Smooth muscle cell (in vitro differentiated cells): ENCODE results near the gene FDX1. TPM values are rescaled to one million over a fixed set of nuclear protein-coding genes. Genes with fewer than 3 reads are reported as not detected.

Experiments
- DNase-seq: peaks from one replicate; lab custom pipeline; 2025; ENCODE audit not compliant: unreplicated experiment; lab: John Stamatoyannopoulos, UW
- H2AFZ ChIP-seq: fragments of 200-600 bp; sonication (generic); 2 replicates; pipeline ENCODE4 v1.6.0; 2016; ENCODE audit warnings: antibody characterized with exemption, low read depth, mild to moderate bottlenecking
- H3F3A ChIP-seq: fragments of 200-600 bp; sonication (generic); 2 replicates; pipeline ENCODE4 v1.6.0; 2017; ENCODE audit warnings: antibody characterized with exemption, low read depth
- H3K27ac ChIP-seq: fragments of 200-600 bp; sonication (generic); 2 replicates; pipeline ENCODE4 v1.5.1; 2016; ENCODE audit warnings: low read depth, mild to moderate bottlenecking
- H3K27me3 ChIP-seq: fragments of 200-600 bp; sonication (generic); 2 replicates; pipeline ENCODE4 v1.6.1; 2016; ENCODE audit warnings: low read depth, mild to moderate bottlenecking
- H3K36me3 ChIP-seq: fragments of 200-600 bp; sonication (generic); 2 replicates; pipeline ENCODE4 v1.5.1; 2016; ENCODE audit warnings: low read depth
- H3K4me1 ChIP-seq: fragments of 200-600 bp; sonication (generic); 2 replicates; pipeline ENCODE4 v1.5.1; 2016; ENCODE audit warnings: low read depth
- H3K4me2 ChIP-seq: fragments of 200-600 bp; sonication (generic); 2 replicates; pipeline ENCODE4 v1.6.0; 2016; ENCODE audit warnings: mild to moderate bottlenecking
- H3K4me3 ChIP-seq: fragments of 200-600 bp; sonication (generic); 2 replicates; pipeline ENCODE4 v1.5.1; 2016; ENCODE audit warnings: mild to moderate bottlenecking
- H3K79me2 ChIP-seq: fragments of 200-600 bp; sonication (generic); 2 replicates; pipeline ENCODE4 v1.6.0; 2016; ENCODE audit warnings: low read depth, mild to moderate bottlenecking
- H3K9ac ChIP-seq: fragments of 200-600 bp; sonication (generic); 2 replicates; pipeline ENCODE4 v1.6.0; 2016; ENCODE audit warnings: low read depth
- H3K9me3 ChIP-seq: fragments of 200-600 bp; sonication (generic); replicated peaks from 2 replicates; pipeline ENCODE4 v1.5.1; 2016; ENCODE audit warnings: low read depth
- H4K20me1 ChIP-seq: fragments of 200-600 bp; sonication (generic); 2 replicates; pipeline ENCODE4 v1.6.0; 2016; ENCODE audit warnings: low read depth
- WGBS: methylation state at CpG from one replicate; pipeline ENCODE4 v1.1.7; 2016; ENCODE audit warnings: low lambda C conversion rate; 5-methylcytosine and 5-hydroxymethylcytosine counted together
- polyA plus RNA-seq: library from polyadenylated mRNA; unstranded; fragments of >200 nt; fragmentation: Nextera tagmentation; extraction: Ambion mirVana; gene quantifications from 2 replicates; pipeline ENCODE4 v1.2.1, GENCODE V29; 2016
- total RNA-seq: library from RNA; depleted of rRNA; stranded (reverse); fragments of >200 nt; gene quantifications from 2 replicates; pipeline ENCODE4 v1.2.3, GENCODE V29; 2014
- TF ChIP-seq, protein P1 (sequence below): fragments of 200-600 bp; sonication (generic); IDR thresholded peaks from 2 replicates; pipeline ENCODE4 v1.5.1; 2017; ENCODE audit warnings: borderline replicate concordance, mild to moderate bottlenecking, antibody characterized with exemption; ENCODE audit not compliant: insufficient read depth, poor library complexity, severe bottlenecking

Gene FDX1
- total and polyA plus RNA-seq, 2 experiments from 2014 or later = 6.7 to 8.5 TPM

- peaks cover 21% of the 10 kb centered on the region for H3K4me1 ChIP-seq
- H3K4me3 ChIP-seq = no peak overlapping the region
- H3K9me3 ChIP-seq = no peaks in the 10 kb centered on the region
- H3K27me3 ChIP-seq = no peaks in the 10 kb centered on the region
- 80% methylated on average over 2 of the region's 2 CpGs for WGBS
- no peak overlapping the region for H3K27ac ChIP-seq
- TF ChIP-seq, protein P1, sequence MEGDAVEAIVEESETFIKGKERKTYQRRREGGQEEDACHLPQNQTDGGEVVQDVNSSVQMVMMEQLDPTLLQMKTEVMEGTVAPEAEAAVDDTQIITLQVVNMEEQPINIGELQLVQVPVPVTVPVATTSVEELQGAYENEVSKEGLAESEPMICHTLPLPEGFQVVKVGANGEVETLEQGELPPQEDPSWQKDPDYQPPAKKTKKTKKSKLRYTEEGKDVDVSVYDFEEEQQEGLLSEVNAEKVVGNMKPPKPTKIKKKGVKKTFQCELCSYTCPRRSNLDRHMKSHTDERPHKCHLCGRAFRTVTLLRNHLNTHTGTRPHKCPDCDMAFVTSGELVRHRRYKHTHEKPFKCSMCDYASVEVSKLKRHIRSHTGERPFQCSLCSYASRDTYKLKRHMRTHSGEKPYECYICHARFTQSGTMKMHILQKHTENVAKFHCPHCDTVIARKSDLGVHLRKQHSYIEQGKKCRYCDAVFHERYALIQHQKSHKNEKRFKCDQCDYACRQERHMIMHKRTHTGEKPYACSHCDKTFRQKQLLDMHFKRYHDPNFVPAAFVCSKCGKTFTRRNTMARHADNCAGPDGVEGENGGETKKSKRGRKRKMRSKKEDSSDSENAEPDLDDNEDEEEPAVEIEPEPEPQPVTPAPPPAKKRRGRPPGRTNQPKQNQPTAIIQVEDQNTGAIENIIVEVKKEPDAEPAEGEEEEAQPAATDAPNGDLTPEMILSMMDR = no peak
- no peak overlapping the region for H2AFZ ChIP-seq
- peaks cover 20% of the 10 kb centered on the region for H4K20me1 ChIP-seq
- peaks cover 27% of the 10 kb centered on the region for H3K79me2 ChIP-seq
- no peak overlapping the region for H3K9ac ChIP-seq
- peaks cover 8% of the 10 kb centered on the region for H3F3A ChIP-seq
- H3K36me3 ChIP-seq = no peaks in the 10 kb centered on the region
- DNase-seq = no peak
- no peak overlapping the region for H3K4me2 ChIP-seq
These were observed 1.7 kb upstream of the FDX1 start for GRCh38 chr11:110428040-110428439.

- Histone ChIP-seq H3F3A (peaks cover 8% of the 10 kb centered on the region), H3K4me3 (peak overlapping the region; percentile 90), H3K9me3 (no peaks in the 10 kb centered on the region), H4K20me1 (peaks cover 28% of the 10 kb centered on the region), H2AFZ (peak overlapping the region; percentile 59), H3K27me3 (no peaks in the 10 kb centered on the region), H3K9ac (peak overlapping the region; percentile 91), H3K4me2 (peak overlapping the region; percentile 93), H3K27ac (peak overlapping the region; percentile 71), H3K4me1 (peaks cover 21% of the 10 kb centered on the region), H3K36me3 (no peaks in the 10 kb centered on the region), H3K79me2 (peaks cover 38% of the 10 kb centered on the region)
- DNase-seq = no peak
- WGBS = 74% methylated on average over 10 of the region's 10 CpGs
- TF ChIP-seq, protein P1 = no peak
These were observed 605 bp upstream of the FDX1 start for GRCh38 chr11:110428956-110429730.

- H3K4me2 ChIP-seq = peak overlapping the region; percentile 93
- H3K36me3 ChIP-seq = no peaks in the 10 kb centered on the region
- 2% methylated on average over 21 of the region's 51 CpGs for WGBS
- peak overlapping the region; percentile 90 for H3K4me3 ChIP-seq
- H3K79me2 ChIP-seq = peaks cover 51% of the 10 kb centered on the region
- DNase-seq = no peak
- TF ChIP-seq, protein P1 = no peak
- peak overlapping the region; percentile 91 for H3K9ac ChIP-seq
- peaks cover 40% of the 10 kb centered on the region for H4K20me1 ChIP-seq
- peak overlapping the region; percentile 89 for H2AFZ ChIP-seq
- H3K27me3 ChIP-seq = no peaks in the 10 kb centered on the region
- H3K9me3 ChIP-seq = no peaks in the 10 kb centered on the region
- peaks cover 8% of the 10 kb centered on the region for H3F3A ChIP-seq
- H3K4me1 ChIP-seq = peaks cover 21% of the 10 kb centered on the region
- H3K27ac ChIP-seq = peak overlapping the region; percentile 71
These were observed 711 bp downstream of the FDX1 start for GRCh38 chr11:110430267-110431050.
